Nephron progenitor cell (in vitro differentiated cells): ENCODE measurements around the gene DAB2IP.
A peak's percentile ranks its signal among the peaks of the same experiment; 100 is the strongest.

ENCODE experiments used
- DNase-seq: peaks from one replicate; pipeline ENCODE4 v3.0.0; 2021
- H3K27ac Mint-ChIP-seq: 2 replicates; pipeline ENCODE4 v1.8.0; 2021; ENCODE audit warnings: mild to moderate bottlenecking, moderate library complexity, mixed read lengths
- H3K27me3 Mint-ChIP-seq: 2 replicates; pipeline ENCODE4 v1.8.0; 2021; ENCODE audit warnings: mild to moderate bottlenecking, low read depth, mixed read lengths; ENCODE audit not compliant: poor library complexity
- H3K36me3 Mint-ChIP-seq: 2 replicates; pipeline ENCODE4 v1.8.0; 2021; ENCODE audit warnings: low read depth, mixed read lengths
- H3K4me1 Mint-ChIP-seq: 2 replicates; pipeline ENCODE4 v1.8.0; 2021; ENCODE audit warnings: mixed read lengths
- H3K4me3 Mint-ChIP-seq: 2 replicates; pipeline ENCODE4 v1.8.0; 2021; ENCODE audit warnings: mild to moderate bottlenecking, moderate library complexity, mixed read lengths
- H3K9me3 Mint-ChIP-seq: 2 replicates; pipeline ENCODE4 v1.8.0; 2021; ENCODE audit warnings: mild to moderate bottlenecking, moderate library complexity, mixed read lengths
- TF ChIP-seq, protein P1 (sequence below): fragments of 200-600 bp; sonication (generic); IDR thresholded peaks from 2 replicates; pipeline ENCODE4 v1.5.0; 2021; ENCODE audit warnings: antibody characterized with exemption

The DAB2IP gene

DNA sequence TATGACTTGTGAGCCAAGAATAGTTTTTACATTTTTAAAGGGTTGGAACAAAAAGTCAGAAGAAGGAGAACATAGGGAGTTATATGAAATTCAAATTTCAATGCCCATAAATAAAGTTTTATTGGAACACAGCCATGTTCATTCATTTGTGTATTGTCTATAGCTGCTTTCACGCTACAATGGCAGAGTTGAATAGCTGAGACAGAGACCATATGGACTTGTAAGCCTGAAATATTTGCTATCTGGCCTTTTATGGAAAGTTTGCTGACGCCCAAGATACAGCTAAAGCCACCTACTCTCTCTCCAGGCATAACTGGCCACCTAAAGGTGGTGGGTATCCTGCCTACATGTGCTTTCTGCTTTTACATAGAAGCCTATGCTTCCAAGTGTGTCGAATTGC lies 10.9 kb downstream of the DAB2IP start:
- Mint-ChIP-seq H3K36me3 (peaks cover 57% of the 10 kb centered on the region), H3K9me3 (peaks cover 7% of the 10 kb centered on the region), H3K27me3 (peaks cover 2% of the 10 kb centered on the region), H3K27ac (peak overlapping the region; percentile 86), H3K4me1 (peaks cover 40% of the 10 kb centered on the region), H3K4me3 (no peak overlapping the region)
- TF ChIP-seq, protein P1, sequence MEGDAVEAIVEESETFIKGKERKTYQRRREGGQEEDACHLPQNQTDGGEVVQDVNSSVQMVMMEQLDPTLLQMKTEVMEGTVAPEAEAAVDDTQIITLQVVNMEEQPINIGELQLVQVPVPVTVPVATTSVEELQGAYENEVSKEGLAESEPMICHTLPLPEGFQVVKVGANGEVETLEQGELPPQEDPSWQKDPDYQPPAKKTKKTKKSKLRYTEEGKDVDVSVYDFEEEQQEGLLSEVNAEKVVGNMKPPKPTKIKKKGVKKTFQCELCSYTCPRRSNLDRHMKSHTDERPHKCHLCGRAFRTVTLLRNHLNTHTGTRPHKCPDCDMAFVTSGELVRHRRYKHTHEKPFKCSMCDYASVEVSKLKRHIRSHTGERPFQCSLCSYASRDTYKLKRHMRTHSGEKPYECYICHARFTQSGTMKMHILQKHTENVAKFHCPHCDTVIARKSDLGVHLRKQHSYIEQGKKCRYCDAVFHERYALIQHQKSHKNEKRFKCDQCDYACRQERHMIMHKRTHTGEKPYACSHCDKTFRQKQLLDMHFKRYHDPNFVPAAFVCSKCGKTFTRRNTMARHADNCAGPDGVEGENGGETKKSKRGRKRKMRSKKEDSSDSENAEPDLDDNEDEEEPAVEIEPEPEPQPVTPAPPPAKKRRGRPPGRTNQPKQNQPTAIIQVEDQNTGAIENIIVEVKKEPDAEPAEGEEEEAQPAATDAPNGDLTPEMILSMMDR: no peak
- DNase-seq: no peak

DNA sequence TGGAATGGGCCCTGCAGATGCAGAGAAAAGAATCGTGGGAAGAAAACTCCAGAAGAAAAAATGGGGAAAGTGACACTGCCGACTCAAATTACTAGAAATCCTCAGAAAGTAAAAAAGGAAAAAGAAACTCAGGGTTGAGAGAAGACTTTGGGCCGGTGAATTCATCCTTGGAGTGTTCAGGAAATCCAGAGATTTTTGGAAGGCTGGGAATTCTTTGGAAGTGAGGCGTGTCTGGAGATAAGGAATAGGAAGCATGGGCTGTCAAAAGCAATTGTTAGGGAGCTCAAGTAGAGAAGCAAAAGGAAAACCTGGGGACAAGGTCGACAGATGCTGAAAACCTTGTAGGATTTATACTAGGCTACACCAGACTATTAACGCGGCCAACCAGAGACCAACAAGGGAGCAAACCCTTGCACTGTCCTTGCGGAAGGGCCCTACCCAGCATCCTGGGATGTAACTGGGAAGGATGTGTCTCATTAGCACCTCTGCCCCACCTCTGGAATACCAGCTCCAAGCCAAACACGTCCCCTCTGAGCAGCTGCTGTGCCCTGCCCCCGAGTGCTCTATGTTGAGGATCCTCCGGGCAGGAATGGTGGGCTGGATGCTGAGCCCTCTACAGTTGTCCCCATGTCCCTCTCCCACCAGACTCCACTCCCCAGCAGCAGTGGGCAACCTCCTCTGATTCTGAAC lies 11.6 kb downstream of the DAB2IP start:
- TF ChIP-seq, protein P1: no peak
- no peak overlapping the region for H3K4me3 Mint-ChIP-seq
- H3K4me1 Mint-ChIP-seq: peaks cover 33% of the 10 kb centered on the region
- peaks cover 7% of the 10 kb centered on the region for H3K9me3 Mint-ChIP-seq
- no peak for DNase-seq
- H3K27ac Mint-ChIP-seq: peak overlapping the region; percentile 86
- peaks cover 61% of the 10 kb centered on the region for H3K36me3 Mint-ChIP-seq
- H3K27me3 Mint-ChIP-seq: no peaks in the 10 kb centered on the region

DNA sequence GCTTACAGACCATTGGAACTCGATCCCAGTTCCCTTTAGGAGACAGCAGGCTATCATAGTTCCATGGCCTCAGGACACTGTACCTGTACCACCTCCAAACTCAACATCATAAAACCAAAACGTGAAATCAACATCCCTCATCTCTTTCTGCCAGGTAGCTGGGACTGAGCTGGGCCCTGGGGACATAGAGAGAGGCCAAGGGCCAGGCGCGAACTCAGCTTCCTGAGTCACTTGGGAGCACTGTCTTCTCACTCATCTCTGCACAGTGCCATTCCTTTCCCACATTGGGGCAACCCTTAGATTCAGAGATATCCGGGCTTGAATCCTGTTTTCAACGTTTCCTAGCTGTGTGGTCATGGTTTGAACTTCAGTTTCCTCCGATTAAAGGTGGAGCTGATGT lies 12.2 kb downstream of the DAB2IP start:
- no peak for DNase-seq
- TF ChIP-seq, protein P1: no peak
- no peak overlapping the region for H3K27ac Mint-ChIP-seq
- H3K9me3 Mint-ChIP-seq: peaks cover 7% of the 10 kb centered on the region
- no peak overlapping the region for H3K4me3 Mint-ChIP-seq
- H3K27me3 Mint-ChIP-seq: no peaks in the 10 kb centered on the region
- peaks cover 66% of the 10 kb centered on the region for H3K36me3 Mint-ChIP-seq
- H3K4me1 Mint-ChIP-seq: peaks cover 30% of the 10 kb centered on the region

DNA sequence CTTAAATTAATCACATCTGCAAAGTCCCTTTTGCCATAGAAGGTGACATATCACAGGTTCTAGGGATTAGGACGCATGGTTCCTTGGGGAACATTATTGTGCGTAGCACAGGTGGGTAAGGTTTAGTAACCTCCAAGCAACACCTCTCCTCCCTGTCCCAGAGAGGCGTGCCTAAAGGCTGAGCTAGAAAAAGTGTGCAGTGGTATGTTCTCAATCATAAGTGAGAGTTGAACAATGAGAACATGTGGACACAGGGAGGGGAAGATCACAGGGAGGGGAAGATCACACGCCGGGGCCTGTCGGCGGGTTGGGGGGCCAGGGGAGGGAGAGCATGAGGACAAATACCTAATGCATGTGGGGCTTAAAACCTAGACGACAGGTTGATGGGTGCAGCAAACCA lies 14.9 kb downstream of the DAB2IP start:
- no peaks in the 10 kb centered on the region for H3K27me3 Mint-ChIP-seq
- no peak overlapping the region for H3K4me3 Mint-ChIP-seq
- H3K4me1 Mint-ChIP-seq: peaks cover 20% of the 10 kb centered on the region
- H3K27ac Mint-ChIP-seq: no peak overlapping the region
- TF ChIP-seq, protein P1: no peak
- H3K9me3 Mint-ChIP-seq: peaks cover 7% of the 10 kb centered on the region
- H3K36me3 Mint-ChIP-seq: peaks cover 90% of the 10 kb centered on the region
- DNase-seq: no peak

DNA sequence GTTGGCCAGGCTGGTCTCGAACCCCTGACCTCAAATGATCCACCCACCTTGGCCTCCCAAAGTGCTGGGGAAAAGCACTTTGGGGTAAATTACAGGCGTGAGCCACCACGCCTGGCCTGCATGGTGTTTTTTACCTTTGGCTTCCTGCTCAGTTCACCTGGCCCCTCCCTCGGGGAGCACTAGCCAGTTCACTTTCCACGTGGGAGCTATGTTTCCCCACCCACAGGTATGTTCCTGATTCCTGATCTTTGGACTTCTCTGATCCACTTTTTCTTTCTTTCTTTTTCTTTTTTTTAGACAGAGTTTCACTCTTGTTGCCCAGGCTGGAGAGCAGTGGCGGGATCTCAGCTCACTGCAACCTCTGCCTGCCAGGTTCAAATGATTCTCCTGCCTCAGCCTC lies 15.8 kb downstream of the DAB2IP start:
- no peak for DNase-seq
- Mint-ChIP-seq H3K4me1 (peaks cover 28% of the 10 kb centered on the region), H3K9me3 (peaks cover 7% of the 10 kb centered on the region), H3K4me3 (no peak overlapping the region), H3K36me3 (peaks cover 93% of the 10 kb centered on the region), H3K27ac (peak overlapping the region; percentile 87), H3K27me3 (no peaks in the 10 kb centered on the region)
- TF ChIP-seq, protein P1: no peak

DNA sequence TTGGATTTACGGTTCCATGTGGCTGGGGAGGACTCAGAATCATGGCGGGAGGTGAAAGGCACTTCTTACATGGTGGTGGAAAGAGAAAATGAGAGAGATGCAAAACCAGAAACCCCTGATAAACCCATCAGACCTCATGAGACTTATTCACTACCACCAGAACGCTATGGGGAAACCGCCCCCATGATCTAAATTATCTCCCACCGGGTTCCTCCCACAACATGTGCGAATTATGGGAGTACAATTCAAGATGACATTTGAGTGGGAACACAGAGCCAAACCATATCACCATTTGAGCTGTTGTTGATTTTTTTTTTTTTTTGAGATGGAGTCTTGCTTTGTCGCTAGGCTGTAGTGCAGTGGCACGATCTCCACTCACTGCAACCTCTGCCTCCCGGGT lies 16.5 kb downstream of the DAB2IP start:
- Mint-ChIP-seq H3K36me3 (peaks cover 90% of the 10 kb centered on the region), H3K9me3 (peaks cover 7% of the 10 kb centered on the region), H3K27me3 (no peaks in the 10 kb centered on the region), H3K27ac (no peak overlapping the region), H3K4me3 (no peak overlapping the region), H3K4me1 (peaks cover 25% of the 10 kb centered on the region)
- DNase-seq: no peak
- TF ChIP-seq, protein P1: no peak
